GM21737 (cell line): Measurements from ENCODE around the gene PRDM16.

ENCODE experiments used
- ATAC-seq: cut with Tn5 transposase; IDR thresholded peaks from one replicate; pipeline ENCODE4 v1.9.1; 2021; ENCODE audit warnings: mild to moderate bottlenecking, moderate library complexity; ENCODE audit not compliant: unreplicated experiment

Gene PRDM16

GRCh38 chr1:3053366-3053980 lies 15.5 kb upstream of the PRDM16 start:
- ATAC-seq = no peak

GRCh38 chr1:3053986-3054385 lies 15.0 kb upstream of the PRDM16 start:
- no peak for ATAC-seq

- ATAC-seq = no peak
Observed at GRCh38 chr1:3054474-3054873, 14.5 kb upstream of the PRDM16 start.

GRCh38 chr1:3055051-3055450 lies 14.0 kb upstream of the PRDM16 start:
- ATAC-seq = no peak

- ATAC-seq = no peak
Observed at GRCh38 chr1:3056641-3057040, 12.4 kb upstream of the PRDM16 start.

GRCh38 chr1:3058263-3059030 lies 10.6 kb upstream of the PRDM16 start:
- ATAC-seq = no peak

GRCh38 chr1:3060127-3060526 lies 8.9 kb upstream of the PRDM16 start:
- ATAC-seq = no peak

- no peak for ATAC-seq
Observed at GRCh38 chr1:3060601-3061551, 8.1 kb upstream of the PRDM16 start.

GRCh38 chr1:3061566-3061965 lies 7.4 kb upstream of the PRDM16 start:
- ATAC-seq = no peak

- ATAC-seq = no peak
Observed at GRCh38 chr1:3061981-3062615, 6.9 kb upstream of the PRDM16 start.

GRCh38 chr1:3062616-3063378 lies 6.2 kb upstream of the PRDM16 start:
- no peak for ATAC-seq

- no peak for ATAC-seq
Observed at GRCh38 chr1:3063379-3064295, 5.4 kb upstream of the PRDM16 start.

- ATAC-seq = no peak
Observed at GRCh38 chr1:3064296-3064850, 4.6 kb upstream of the PRDM16 start.

GRCh38 chr1:3064901-3065300 lies 4.1 kb upstream of the PRDM16 start:
- no peak for ATAC-seq

GRCh38 chr1:3065396-3065795 lies 3.6 kb upstream of the PRDM16 start:
- no peak for ATAC-seq

GRCh38 chr1:3065797-3066196 lies 3.2 kb upstream of the PRDM16 start:
- no peak for ATAC-seq

- no peak for ATAC-seq
Observed at GRCh38 chr1:3066250-3066711, 2.7 kb upstream of the PRDM16 start.

GRCh38 chr1:3066826-3067225 lies 2.2 kb upstream of the PRDM16 start:
- ATAC-seq = no peak

GRCh38 chr1:3067301-3067670 lies 1.7 kb upstream of the PRDM16 start:
- no peak for ATAC-seq
